ENCODE results near the gene LAMB4. TPM values are rescaled to one million over a fixed set of nuclear protein-coding genes. Genes with fewer than 3 reads are reported as not detected.
A peak's percentile ranks its signal among the peaks of the same experiment; 100 is the strongest.

LAMB4 gene
- total and polyA plus RNA-seq, 2 experiments from 2014 or later: not detected

GRCh38 chr7:108001764-108002725 lies 128.1 kb downstream of the LAMB4 start:
- Histone ChIP-seq H3K27me3 (ENCODE audit: insufficient read depth) (peaks cover 67% of the 10 kb centered on the region), H3K27ac (ENCODE audit: low read depth) (no peak overlapping the region), H3K9me2 (ENCODE audit: insufficient read depth) (no peaks in the 10 kb centered on the region), H3F3A (replicated peaks; ENCODE audit: low read depth) (peaks cover 6% of the 10 kb centered on the region; the same call in 1 of the 2 replicates), H3K4me1 (ENCODE audit: insufficient read depth) (peaks cover 20% of the 10 kb centered on the region; the same call in 1 of the 2 replicates), H3K4me3 (peak overlapping the region; percentile 92), H3K36me3 (ENCODE audit: insufficient read depth) (peaks cover 4% of the 10 kb centered on the region; the same call in 1 of the 2 replicates), H3K79me2 (replicated peaks; ENCODE audit: insufficient read depth) (no peaks in the 10 kb centered on the region), H3K4me2 (peak overlapping the region; percentile 98), H2AFZ (peak overlapping the region; percentile 94), H4K20me1 (replicated peaks; ENCODE audit: insufficient read depth) (no peaks in the 10 kb centered on the region; the same call in 1 of the 2 replicates)
- ATAC-seq: peak; percentile 36
- H3K27ac Mint-ChIP-seq: no peak overlapping the region
- H3K9me3 Mint-ChIP-seq: peaks cover 4% of the 10 kb centered on the region; the same call in 2 of the 3 replicates
- peaks cover 62% of the 10 kb centered on the region for H3K27me3 Mint-ChIP-seq (ENCODE audit: insufficient read depth, low read depth, poor library complexity)
- DNase-seq (ENCODE audit: low spot score): peak; percentile 56
- peaks cover 21% of the 10 kb centered on the region for H3K4me1 Mint-ChIP-seq
- peak overlapping the region; percentile 86 for H3K4me3 Mint-ChIP-seq
- peak; percentile 15 for TF ChIP-seq EZH2 (IDR thresholded peaks at IDR 0.05; ENCODE audit: low read depth, unreplicated experiment)
- TF ChIP-seq REST (IDR thresholded peaks at IDR 0.05; ENCODE audit: unreplicated experiment): no peak
- peaks cover 3% of the 10 kb centered on the region; the same call in 1 of the 3 replicates for H3K36me3 Mint-ChIP-seq (ENCODE audit: low read depth)

GRCh38 chr7:108000875-108001763 lies 129.0 kb downstream of the LAMB4 start:
- Histone ChIP-seq H3K4me1 (ENCODE audit: insufficient read depth) (peaks cover 25% of the 10 kb centered on the region), H3K79me2 (replicated peaks; ENCODE audit: insufficient read depth) (no peaks in the 10 kb centered on the region), H3K9me2 (ENCODE audit: insufficient read depth) (no peaks in the 10 kb centered on the region), H4K20me1 (replicated peaks; ENCODE audit: insufficient read depth) (no peaks in the 10 kb centered on the region; the same call in 1 of the 2 replicates), H3K27ac (ENCODE audit: low read depth) (no peak overlapping the region), H3K36me3 (ENCODE audit: insufficient read depth) (peaks cover 4% of the 10 kb centered on the region; the same call in 1 of the 2 replicates), H3F3A (replicated peaks; ENCODE audit: low read depth) (peaks cover 6% of the 10 kb centered on the region; the same call in 1 of the 2 replicates), H2AFZ (peak overlapping the region; percentile 94), H3K4me3 (peak overlapping the region; percentile 92), H3K27me3 (ENCODE audit: insufficient read depth) (peaks cover 58% of the 10 kb centered on the region), H3K4me2 (peak overlapping the region; percentile 98)
- no peak overlapping the region for H3K27ac Mint-ChIP-seq
- peaks cover 53% of the 10 kb centered on the region for H3K27me3 Mint-ChIP-seq (ENCODE audit: insufficient read depth, low read depth, poor library complexity)
- peaks cover 3% of the 10 kb centered on the region; the same call in 2 of the 3 replicates for H3K36me3 Mint-ChIP-seq (ENCODE audit: low read depth)
- peaks cover 23% of the 10 kb centered on the region for H3K4me1 Mint-ChIP-seq
- ATAC-seq (peak; percentile 75), DNase-seq (ENCODE audit: low spot score) (peak; percentile 89)
- H3K4me3 Mint-ChIP-seq: peak overlapping the region; percentile 86
- H3K9me3 Mint-ChIP-seq: peaks cover 4% of the 10 kb centered on the region; the same call in 2 of the 3 replicates
- TF ChIP-seq EZH2phosphoT487 (IDR thresholded peaks at IDR 0.05; ENCODE audit: unreplicated experiment): no peak
- TF ChIP-seq EZH2 (IDR thresholded peaks at IDR 0.05; ENCODE audit: low read depth, unreplicated experiment): peak; percentile 14
- TF ChIP-seq ZNF462 (CRISPR knock-in tag; IDR thresholded peaks at IDR 0.05): 0 out of 2 replicates have a peak, but pooled peaks have one; percentile 14

Measured in GM23338 (cell line).